GM04503 (cell line): ENCODE results near the gene PREX1.

Source experiments
- DNase-seq: peaks from one replicate; pipeline ENCODE4 v3.0.0-alpha.2; 2012; ENCODE audit warnings: low read depth

Gene PREX1

DNA sequence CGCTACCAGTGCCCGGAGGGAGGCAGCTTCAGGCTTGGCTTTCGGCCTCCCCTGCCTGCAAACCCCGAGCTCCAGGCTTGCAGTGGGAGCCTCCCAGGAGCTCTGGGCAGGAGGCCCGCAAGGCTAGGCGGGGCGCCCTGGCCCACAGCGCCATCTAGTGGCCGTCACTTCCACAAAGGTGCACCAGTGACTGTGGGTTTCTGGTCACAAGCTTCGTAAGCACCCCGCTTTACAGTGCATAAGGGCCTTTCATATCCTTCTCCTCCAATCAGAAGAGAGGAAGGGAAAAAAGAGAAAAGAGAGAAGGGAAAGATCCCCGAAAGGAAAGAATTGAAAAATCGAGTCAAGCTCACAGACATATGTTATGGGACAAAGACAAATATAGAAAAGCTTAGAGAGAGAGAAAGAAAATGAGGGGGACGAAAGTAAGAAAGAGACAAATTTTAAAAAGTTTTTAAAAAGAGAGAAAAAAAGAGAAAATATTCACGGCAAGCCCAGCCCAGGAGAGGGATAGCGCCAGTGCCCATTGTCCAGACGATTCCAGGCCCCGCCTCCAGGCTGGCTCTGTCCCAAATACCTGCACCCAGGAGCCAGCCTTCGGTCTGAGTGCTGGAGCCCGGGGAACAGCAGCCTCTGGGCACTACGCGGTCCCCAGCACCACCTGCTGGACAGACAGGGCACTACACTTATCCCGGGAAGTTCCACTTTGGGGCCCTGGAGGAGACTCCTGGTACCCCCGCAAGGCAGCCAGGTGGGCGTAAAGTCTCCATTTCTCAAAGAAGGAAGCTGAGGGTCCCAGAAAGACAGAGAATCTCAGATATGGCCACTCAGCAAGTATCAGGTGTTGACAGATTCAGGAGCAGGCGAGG, 207.1 kb downstream of the PREX1 start:
- DNase-seq = no peak

DNA sequence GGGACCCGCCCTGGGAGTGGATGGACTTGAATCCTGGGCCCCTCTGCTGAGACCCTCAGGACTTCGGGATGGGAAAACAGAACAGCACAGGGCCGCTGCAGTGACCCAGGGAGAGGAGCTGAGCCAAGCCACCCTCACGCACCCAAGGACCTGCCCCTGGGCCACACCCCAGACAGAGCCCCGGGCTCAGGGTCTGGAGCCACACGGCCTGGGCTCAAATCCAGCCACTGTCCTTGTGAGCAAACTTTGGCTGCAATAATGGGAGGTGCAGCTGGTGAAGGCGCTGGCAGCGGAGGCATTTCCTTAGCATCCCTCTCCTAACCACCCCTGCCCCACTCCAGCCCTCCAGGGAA, 207.7 kb downstream of the PREX1 start:
- no peak for DNase-seq

DNA sequence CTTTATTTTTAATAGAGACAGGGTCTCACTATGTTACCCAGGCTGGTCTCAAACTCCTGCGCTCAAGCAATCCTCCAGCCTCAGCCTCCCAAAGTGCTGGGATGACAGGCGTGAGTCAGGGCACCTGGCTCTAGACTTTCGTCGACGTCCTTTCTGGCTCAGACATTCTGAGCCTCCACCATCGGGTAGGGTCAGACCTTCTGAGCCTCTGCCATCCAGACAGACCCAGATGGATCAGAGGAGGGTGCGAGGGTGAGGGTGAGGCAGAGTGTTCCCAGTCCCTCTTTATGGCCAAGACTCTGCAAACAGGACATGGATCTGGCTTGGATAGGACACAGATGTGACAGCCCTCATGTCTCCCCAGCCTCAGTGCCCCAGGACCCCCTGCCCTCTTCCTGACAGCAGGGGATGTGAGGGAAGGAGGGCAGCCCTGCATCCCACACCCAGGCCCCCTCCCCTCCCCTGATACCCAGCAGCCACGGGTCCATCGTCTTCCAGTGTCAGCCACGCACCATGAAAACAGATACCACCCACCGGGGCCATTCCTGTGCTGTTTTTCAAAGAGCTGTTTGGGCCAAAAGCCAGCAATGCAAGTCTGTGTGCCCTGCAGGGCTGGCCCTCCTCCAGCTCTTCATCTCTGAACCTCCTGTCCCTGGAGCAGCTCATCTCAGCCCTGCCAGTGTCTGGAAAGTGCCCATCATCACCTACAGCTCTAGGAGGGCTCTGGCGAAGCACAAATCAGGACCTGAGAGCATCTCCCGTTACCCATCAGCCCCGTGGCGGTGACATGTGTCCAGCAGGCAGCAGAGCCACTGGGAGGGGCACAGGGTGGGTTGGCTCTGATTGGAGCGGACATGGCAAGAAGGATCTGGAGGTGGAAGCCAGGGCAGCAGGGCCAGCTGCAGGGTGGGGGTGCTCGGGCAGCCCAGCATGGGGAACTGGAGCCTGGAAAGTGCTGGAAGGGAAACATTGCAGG, 208.4 kb downstream of the PREX1 start:
- DNase-seq = no peak

DNA sequence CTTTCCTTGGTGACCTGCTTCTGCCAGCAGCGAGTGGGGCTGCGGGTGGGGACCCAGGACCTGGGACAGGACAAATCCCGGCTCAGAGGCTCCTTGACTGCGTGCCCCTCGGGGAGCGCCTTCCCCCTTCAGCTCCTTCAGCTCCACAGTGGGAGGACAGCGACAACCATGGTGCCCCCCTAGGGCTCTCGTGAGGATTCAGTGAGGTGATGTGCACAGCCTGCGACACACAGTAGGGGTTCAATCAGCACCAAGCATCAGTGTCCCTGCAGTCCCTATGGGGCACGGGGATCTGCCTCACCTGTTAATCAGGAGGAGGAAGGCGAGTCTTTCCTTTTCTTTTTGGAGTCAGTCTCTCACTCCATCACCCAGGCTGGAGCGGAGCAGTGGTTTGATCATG, 209.2 kb downstream of the PREX1 start:
- DNase-seq = no peak

DNA sequence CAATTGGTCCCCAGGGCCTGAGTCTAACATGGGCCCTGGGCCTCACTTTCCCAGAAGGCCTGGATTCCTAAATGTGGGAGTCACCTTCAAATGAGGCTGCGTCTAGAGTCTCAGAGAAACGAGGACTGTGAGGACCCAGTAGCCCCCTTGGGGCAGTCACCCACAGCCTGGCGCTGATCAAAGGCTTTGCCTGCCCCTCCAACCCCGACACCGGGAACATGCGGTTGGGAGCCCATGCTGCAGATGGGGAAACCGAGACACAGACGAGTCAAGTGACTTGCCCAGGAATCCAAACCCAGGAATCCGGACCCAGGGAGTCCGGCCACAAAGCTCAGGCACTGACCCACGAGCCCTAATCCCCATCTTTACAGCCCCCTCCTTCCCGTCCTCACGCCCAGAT, 209.7 kb downstream of the PREX1 start:
- DNase-seq = no peak

DNA sequence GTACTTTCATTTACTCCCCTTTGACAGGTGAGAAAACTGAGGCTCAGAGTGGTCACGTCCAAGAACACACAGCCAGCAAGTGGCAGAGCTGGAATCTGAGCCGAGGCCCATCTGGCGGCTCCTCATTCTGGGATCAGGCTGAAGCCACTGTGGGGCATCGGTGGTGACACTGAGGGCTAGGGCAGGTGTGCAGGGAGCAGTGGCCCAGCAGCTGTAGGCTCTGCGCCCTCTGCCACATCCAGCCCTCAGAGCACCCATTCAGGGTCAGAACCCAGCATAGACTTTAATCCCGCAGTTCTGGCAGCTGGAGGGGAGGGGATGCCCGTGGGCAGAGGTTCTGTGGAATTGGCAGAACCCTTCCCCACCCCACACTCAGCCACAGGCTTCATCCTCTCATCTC, 210.3 kb downstream of the PREX1 start:
- DNase-seq = no peak

- DNase-seq = no peak
Observed at GRCh38 chr20:48616481-48616880, 211.3 kb downstream of the PREX1 start.

DNA sequence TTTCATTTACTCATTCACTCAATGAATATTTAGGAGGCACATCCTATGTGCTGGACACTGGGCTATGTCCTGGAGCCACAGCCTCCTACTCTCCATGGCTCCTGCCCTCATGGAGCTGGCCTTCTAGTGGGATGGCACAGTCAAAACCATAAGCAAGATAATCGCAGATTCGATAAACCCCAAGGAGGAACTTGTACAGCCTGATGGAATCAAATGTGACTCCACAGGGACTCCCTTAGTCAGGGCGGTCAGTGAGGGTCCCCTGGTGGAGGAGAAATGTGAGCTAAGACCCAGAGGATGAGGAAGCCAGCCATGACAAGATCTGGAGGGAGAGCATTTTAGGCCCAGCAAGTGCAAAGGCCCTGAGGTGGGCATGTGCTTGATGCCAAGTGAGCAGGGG, 211.9 kb downstream of the PREX1 start:
- no peak for DNase-seq

GRCh38 chr20:48614593-48615274, 213.1 kb downstream of the PREX1 start:
- no peak for DNase-seq

GRCh38 chr20:48613926-48614325, 213.9 kb downstream of the PREX1 start:
- DNase-seq = no peak

GRCh38 chr20:48612335-48612734, 215.5 kb downstream of the PREX1 start:
- no peak for DNase-seq

DNA sequence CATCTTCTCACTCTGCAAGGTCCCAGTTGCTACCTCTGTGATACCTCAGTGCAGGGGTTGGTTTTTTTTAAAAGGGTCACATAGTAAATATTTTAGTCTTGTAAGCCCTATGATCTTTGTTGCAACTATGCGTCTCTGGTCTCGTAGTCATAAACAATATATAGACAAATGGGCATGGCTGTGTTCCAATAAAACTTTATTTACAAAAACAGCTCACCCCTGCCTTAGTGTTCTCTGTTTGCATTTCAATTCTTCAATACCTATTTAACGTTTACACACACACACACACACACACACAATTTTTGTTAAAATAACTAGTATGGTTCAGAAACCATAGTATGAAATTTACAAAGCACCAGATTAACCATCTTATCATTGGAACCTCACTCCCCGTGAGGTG, 216.8 kb downstream of the PREX1 start:
- no peak for DNase-seq

DNA sequence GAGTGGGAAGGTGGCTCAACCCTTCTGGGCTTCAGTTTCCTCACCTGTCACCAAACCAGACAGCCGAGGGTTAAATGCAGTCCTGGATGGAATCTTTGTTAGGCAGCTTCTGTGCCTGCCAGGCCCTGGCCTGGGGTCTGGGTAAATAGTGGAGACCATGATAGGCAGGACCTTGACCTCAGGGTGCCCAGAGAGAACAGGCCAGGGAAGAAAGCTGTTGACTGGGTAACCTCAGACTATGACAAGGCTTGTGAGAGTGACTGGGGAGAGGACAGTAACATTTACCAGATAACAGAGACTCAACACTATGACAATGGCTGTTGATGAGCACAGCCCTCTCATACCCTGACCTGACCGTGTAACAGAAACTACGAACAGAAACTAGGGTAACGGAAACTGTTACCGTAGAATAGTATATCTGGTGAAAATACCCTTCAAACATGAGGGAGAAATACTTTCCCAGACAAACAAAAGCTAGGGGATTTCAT, 218.3 kb downstream of the PREX1 start:
- DNase-seq = no peak

- no peak for DNase-seq
Observed at GRCh38 chr20:48608756-48609155, 219.0 kb downstream of the PREX1 start.

GRCh38 chr20:48607544-48607865, 220.3 kb downstream of the PREX1 start:
- DNase-seq = no peak

DNA sequence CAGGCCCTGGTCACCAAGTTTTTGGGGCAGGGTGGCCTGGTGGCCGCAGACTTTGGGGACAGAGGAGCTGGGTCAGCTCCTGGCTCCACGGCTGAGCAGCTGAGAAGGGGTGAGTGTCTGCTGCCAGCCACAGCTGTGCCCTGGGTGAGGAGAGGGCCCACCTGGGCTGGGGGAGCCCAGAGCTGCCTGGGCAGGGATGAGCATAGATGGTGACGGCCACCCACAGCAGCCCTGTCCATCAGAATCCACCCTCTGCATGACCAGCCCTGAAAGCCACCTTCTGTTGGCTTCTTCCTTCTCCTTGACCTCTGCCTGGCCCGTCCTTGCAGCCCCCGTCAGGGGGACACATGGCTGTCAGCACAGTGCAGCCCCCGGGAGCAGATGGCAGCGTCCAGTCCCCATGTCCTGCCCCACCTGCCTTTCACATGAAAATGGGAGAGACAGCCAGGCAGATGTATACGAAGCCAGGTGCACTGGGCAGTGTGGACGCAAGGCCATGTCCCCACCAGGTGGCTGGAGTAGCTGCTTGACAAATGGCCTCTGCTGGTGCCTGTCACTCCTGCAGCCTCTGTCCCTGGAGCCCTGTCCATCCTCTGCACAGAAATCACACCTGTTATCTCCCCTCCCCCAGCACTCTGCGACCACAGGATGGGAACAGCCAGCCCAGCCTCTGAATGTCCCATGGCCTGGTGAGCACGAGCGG, 220.8 kb downstream of the PREX1 start:
- DNase-seq = no peak

GRCh38 chr20:48606172-48606840, 221.5 kb downstream of the PREX1 start:
- no peak for DNase-seq

- no peak for DNase-seq
Observed at GRCh38 chr20:48605364-48606171, 222.2 kb downstream of the PREX1 start.

DNA sequence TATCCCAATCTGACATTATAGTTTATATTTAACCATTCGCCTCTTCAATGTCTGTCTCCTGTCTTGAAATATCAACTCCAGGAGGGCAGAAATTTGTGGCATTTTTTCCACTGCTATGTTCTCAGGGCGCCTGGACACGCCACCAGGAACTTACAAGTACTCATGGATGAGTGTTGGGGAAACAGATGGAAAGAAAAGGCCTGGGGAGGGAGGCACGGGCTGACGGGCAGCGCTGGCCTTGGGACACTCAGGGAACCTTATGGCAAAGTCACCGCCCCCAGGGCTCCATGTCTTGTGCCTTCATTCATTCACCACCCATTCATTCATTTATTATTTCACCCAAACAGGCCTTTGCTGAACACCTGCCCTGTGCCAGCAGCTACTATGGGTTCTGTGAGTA, 222.9 kb downstream of the PREX1 start:
- no peak for DNase-seq

DNA sequence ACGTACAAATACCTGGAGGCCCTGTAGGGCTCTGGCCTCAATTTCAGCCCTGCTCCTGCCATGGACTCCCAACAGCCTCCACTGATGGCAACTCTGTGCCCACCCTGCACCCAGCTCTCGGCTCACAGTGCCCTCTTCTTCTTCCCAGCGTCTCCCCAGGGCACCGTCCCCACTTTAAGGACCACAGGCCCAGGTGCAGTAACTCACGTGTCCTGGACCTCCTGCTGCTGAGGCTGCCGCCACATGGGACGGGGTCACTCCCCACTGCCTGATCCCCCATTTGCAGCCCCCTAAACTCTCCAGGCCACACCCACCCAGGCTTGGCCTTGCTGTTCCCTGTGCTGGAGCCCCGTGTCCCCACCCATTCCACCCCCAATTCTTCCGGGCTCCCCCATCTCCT, 223.4 kb downstream of the PREX1 start:
- no peak for DNase-seq
